Mesenteric fat pad (tissue), 1 donor: ENCODE data around the gene SOX8. TPM values are rescaled to one million over a fixed set of nuclear protein-coding genes. Genes with fewer than 3 reads are reported as not detected.
"Not testable (repeated sequence)": the region's sequence is repeated elsewhere in the genome, so short reads cannot be mapped to it uniquely, and the experiment has no call there.

ENCODE experiments used
- DNase-seq: peaks from one replicate; pipeline ENCODE4 v3.0.0-alpha.2; 2020; ENCODE audit warnings: low spot score
- long read RNA-seq: library from polyadenylated mRNA; unstranded; transcript quantifications from one replicate; pipeline ENCODE4 v2.0.0, GENCODE V29; 2020
- total RNA-seq: library from RNA; stranded (reverse); fragmentation: NEBNext Ultra II Directional; extraction: Animal tissue kit (Norgen Biotek cat#: 25700); gene quantifications from one replicate; pipeline ENCODE4 v1.2.1, GENCODE V29; 2021
- donor health status: DM: yes; HTN: yes; CAD: no.

SOX8 gene
- 1.3 TPM for total RNA-seq
- long read RNA-seq, partial matches to known transcripts: 6 of 6 reads
- long read RNA-seq, other reads (novel, unspliced or antisense): 0 of 6 reads

DNA sequence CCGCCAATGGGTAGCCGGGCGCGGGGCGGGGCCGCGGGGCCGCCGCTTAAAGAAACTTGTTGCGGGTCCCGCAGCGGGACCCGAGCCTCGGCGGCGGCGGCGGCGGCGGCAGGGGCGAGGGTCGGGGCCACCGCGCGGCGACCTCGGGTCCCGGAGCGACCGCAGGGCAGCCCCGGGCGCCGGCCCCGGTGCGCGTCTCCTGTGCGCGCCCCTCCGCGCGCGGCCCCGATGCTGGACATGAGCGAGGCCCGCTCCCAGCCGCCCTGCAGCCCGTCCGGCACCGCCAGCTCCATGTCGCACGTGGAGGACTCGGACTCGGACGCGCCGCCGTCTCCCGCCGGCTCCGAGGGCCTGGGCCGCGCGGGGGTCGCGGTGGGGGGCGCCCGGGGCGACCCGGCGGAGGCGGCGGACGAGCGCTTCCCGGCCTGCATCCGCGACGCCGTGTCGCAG lies at the start of gene SOX8:
Gene SOX8 (plus strand): TSS at position 76 of the 450 bp plus-strand sequence. CDS start 153 bp downstream, at position 229.
- no peak for DNase-seq

DNA sequence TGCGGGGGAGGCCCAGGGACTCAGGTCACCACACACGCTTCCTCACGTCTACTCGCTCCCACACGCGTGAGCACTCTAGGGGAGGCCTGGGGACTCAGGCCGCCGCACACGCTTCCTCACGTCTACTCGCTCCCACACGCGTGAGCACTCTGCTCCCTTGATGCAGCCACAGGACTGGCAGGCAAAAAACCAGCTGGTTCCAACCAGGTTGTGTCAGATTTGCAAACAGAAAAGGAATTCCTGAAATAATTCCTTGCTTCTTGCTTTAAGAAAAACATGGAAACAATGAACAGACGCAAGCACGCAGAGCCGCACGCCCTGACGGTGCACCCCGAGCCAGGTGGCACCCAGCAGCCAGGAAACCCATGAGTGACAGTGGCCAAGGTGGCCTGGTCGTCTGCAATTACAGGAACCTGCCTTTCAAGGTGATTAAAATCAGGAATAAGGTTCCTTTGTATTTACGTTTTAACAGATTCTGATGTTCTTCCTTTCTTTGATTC lies 48.7 kb upstream of the SOX8 start:
- no peak for DNase-seq

DNA sequence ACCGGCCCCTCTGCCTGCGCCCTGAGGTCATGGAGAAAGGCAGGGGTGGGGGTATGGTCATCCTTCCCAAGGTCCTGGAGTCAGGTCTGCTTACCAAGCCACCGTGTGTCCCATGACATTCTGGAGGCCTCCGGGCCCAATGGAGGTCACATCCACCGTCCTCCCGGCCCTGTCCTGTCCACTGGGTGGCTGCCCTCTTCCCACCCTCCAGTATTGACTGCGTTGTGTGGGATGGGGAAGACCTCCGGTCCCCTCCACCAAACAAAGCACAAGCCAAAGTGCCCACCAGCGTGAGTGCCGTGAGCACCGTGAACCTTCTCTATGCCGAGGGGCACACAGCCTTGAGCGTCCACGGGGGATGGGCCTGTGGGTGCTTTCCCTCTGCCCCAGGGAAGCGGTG lies 48.0 kb upstream of the SOX8 start:
- no peak for DNase-seq

DNA sequence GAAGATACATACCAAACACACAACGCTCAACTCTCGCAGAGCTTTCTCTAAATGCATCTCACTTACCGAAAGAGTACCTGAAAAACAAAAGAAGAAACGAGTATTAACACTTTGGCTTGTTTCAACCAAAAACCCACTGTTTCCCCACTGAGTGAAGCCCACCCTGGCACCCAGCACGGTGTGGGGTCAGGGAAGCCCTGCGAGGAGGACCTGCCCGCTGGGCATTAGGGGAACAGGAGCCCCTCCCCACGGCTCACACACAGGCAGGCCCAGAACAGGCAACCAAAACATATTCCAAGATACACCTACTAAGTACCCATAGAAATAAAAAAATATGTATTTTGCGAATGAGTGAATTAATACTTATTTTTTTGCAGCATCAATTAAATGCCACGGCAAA lies 47.4 kb upstream of the SOX8 start:
- no peak for DNase-seq

DNA sequence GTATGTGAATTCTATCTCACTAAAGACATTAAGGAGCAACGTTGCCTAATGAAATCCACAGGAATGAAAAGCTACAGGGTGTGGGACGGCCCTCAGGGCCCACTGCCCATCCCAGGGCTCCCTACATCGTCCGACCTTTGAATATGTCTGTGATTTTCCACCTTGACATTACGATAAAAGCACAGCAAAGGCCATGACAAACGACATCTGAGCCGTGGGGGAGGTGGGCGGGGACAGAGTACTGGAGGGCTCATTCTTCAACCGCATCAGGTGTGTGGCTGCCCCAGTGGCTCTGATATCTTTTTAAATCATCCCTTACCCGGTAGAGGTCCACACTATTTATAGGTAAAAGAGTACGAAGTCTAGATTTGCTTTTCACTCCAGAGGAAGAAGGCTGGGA lies 45.9 kb upstream of the SOX8 start:
- DNase-seq: no peak

DNA sequence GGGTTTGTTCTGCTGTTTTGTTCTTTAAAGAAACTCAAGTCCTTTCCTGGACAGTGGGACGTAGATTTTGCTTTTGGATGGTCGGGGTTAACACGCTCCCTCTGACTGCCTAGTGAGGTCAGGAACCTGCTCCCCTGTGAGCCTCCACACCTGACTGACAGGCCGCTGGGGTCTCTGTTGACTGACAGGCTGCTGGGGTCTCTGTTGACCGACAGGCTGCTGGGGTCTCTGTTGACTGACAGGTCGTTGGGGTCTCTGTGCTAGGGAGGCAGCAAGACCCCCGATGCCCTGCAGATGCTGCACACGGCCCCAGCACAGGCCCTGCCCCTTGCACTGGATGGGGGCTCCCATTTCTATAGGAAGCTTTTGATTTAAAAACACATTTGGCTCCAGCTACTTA lies 44.3 kb upstream of the SOX8 start:
- DNase-seq: no peak

DNA sequence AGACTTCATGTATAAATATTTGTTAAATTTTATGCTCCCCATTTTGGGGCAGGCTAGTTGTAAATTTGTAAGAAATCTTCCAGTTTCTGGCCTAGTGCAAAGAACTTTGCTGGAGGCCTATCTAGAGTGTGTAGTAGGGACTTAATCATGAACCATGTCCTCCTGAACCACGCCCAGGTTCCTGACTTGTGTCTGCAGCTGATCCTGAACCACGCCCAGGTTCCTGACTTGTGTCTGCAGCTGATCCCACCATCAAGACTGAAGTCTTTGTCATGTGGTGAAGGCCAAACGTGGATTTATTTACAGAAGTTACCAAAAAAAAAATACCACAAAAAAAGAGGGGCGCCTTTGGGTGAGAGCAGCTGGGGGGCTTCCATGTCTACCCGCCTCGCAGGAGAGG lies 43.8 kb upstream of the SOX8 start:
- DNase-seq: no peak

DNA sequence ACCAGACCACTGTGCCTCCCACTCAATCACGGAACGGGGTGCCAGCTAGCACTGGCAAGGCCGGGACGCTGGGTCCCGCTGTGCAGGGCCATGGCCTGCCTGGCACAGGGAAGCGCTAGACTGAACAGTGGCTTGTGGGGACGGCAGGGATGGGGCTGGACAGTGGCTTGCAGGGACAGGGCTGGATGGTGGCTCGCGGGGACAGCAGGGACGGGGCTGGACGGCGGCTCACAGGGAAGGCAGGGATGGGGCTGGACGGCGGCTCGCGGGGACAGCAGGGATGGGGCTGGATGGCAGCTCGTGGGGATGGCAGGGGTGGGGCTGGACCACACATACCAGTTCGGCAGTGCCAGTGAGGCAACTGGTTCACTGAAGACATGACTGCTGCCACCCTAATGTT lies 43.4 kb upstream of the SOX8 start:
- no peak for DNase-seq

DNA sequence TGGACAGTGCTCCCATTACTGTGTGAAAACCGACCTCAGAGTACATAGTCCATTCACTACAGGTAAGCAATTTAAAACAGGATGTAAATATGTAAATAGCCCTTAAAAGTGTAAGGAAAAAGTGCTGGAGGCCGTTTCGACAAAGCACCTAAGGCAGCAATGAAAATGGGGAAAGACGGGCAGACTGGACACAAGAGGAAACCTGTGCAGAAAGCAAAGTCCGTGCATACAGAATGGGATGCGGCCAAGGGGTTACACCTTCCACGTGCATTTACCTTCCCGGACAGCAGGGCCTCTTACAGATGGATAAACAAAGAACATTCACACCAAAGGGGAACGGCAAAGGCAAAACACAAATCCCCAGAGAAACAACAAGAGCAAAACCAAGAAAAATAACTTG lies 42.8 kb upstream of the SOX8 start:
- DNase-seq: no peak

DNA sequence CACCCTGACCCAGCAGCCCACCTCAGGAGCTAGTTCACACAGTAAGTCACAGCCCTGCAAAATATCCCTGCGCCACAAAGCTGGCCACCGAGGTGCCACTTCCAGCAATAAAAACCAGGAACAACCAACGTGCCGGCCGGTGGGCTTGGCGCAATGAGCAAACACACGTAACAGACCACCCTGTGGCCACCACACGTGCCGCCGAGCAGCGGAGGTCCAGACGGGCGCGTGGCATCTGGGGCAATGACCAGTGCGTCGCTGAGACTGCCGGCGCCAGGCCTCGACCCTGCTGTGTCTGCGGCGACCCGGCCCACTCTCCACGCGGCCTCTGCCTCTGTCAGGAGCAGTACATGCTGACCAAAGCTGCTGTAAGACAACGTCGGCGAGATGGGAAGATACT lies 42.3 kb upstream of the SOX8 start:
- no peak for DNase-seq

DNA sequence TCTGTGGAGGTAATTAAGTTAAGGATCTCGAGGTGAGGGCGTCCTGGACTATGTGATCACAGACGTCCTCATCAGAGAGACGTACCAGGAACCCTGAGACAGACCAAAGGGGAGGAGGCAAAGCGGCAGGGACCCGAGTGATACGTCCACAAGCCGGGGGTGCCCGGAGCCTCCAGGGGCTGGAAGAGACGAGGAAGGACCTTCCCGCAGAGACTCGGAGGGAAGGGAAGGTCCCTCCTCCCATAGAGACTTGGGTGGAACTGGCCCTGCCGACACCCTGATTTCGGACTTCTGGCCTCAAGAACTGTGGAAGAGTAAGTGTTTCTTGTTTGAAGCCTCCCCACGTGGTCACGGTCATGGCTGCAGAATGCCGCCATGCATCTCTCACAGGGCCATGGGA lies 41.6 kb upstream of the SOX8 start:
- no peak for DNase-seq

DNA sequence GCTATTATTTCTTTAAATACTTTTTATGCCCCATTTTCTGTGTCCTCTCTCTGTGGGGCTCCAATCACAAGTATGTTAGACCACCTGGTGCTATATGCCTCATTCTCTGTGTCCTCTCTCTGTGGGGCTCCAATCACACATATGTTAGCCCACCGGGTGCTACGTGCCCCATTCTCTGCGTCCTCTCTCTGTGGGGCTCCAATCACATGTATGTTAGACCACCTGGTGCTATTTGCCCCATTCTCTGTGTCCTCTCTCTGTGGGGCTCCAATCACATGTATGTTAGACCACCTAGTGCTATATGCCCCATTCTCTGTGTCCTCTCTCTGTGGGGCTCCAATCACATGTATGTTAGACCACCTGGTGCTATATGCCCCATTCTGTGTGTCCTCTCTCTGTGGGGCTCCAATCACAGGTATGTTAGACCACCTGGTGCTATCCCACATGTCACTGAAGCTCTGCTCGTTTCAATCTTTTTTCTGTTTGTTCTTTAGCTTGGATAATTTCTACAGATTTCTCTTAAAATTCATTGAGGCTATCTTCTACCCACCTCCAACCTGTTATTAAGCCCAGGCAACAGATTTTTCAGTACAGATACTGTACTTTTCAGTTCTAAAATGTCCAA lies 39.0 kb upstream of the SOX8 start:
- no peak for DNase-seq

DNA sequence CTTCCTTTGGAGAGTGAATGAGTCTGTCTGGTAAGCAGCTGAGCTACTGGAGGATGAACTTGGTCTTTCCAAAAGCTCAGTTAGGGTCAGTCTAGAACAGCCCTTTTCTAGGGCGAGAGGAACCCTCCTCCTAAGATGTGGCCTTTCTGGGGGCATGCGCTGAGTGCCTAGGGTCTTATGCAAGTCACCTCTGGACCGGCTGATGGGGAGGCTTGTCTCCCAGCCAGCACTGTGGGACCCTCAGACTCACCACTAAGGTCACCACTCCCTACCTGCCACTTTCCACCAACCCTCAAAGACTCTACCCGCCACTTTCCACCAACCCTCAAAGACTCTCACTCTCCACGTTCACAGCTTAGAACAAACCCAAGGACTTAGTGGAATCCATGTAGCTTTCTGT lies 37.6 kb upstream of the SOX8 start:
- DNase-seq: no peak

DNA sequence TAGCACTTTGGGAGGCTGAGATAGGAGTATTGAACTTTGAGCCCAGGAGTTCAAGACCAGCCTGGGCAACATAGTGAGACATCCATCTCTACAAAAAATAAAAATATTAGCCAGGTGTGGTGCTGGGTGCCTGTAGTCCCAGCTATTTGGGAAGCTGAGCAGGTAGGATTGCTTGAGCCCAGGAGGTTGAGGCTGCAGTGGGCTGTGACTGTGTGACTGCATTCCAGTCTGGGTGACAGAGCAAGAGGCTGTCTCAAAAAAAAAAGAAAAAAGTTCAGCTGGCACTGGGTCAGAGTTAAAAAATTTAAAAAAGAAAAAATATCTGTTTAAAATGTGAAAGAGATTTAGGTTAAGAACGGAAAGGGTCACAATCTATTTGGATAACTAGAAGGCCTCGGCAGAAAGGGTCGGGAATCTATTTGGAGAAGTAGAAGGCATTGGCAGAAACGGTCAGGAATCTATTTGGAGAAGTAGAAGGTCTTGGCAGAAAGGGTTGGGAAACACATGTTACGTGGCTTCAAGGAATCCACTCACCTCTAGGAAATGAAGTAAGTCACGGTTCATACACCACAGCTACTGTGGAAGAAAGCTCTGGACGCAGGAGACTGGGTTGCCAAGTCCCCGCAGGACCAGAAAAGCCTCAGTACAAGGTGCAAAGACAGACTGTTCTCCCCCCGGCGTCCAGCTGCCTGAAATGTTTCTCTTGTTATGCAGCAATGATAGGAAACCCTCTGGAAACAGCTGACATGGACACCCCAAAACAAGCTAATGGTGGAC lies 36.1 kb upstream of the SOX8 start:
- DNase-seq: no peak

DNA sequence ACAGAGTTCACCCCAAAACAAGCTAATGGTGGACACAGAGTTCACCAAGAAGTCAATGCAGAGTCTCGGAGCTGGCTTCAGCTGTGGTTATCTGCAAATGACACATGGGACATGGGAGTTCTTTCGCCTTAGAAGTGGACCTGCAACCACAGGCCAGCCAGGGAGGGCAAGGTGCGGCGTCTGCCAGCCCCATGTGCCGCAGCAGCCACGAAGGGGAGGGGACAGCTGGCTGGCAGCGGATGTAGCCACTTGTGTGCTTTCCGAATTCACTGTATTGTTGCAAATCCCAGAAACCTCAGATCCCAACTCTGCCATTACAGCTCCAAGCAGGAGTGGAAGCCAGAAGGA lies 35.5 kb upstream of the SOX8 start:
- DNase-seq: no peak

DNA sequence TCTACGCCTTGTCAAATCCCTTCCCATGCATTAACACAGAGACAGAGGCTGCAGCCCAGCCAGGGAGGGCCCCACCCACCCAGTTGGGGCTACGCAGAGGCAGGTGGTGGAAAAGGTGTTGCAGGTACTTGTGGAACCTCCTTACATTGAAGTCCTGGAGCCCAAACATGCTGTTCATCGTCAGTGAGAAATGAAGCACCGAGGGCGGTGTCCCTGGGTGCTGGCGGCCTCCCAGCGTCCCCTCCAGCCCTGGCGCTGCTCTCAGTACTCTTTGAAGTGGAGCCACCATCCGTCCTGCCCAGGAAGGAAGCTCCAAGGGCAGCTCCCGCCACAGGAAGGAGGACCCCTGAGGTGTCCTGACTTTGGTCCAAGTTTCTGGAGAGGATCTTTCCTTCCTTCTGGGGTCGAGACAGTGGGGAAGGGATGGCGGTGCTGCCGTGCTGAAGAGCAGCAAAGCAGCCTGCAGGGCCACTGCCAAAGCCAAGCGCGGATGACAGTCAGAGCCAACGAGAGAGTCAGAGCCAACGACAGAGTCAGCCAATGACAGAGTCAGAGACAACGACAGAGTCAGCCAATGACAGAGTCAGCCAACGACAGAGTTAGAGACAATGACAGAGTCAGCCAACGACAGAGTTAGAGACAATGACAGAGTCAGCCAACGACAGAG lies 34.2 kb upstream of the SOX8 start:
- DNase-seq: no peak

DNA sequence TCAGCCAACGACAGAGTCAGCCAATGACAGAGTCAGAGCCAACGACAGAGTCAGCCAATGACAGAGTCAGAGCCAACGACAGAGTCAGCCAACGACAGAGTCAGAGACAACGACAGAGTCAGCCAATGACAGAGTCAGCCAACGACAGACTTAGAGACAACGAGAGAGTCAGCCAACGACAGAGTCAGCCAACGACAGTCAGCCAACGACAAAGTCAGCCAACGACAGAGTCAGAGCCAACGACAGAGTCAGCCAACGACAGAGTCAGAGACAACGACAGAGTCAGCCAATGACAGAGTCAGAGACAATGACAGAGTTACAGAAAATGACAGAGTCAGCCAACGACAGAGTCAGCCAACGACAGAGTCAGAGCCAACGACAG lies 33.7 kb upstream of the SOX8 start:
- DNase-seq: not testable (repeated sequence)

DNA sequence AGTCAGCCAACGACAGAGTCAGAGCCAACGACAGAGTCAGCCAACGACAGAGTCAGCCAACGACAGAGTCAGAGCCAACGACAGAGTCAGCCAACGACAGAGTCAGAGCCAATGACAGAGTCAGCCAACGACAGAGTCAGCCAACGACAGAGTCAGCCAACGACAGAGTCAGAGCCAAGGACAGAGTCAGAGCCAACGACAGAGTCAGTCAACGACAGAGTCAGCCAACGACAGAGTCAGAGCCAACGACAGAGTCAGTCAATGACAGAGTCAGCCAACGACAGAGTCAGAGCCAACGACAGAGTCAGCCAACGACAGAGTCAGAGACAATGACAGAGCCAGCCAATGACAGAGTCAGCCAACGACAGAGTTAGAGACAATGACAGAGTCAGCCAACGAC lies 32.8 kb upstream of the SOX8 start:
- DNase-seq: not testable (repeated sequence)

DNA sequence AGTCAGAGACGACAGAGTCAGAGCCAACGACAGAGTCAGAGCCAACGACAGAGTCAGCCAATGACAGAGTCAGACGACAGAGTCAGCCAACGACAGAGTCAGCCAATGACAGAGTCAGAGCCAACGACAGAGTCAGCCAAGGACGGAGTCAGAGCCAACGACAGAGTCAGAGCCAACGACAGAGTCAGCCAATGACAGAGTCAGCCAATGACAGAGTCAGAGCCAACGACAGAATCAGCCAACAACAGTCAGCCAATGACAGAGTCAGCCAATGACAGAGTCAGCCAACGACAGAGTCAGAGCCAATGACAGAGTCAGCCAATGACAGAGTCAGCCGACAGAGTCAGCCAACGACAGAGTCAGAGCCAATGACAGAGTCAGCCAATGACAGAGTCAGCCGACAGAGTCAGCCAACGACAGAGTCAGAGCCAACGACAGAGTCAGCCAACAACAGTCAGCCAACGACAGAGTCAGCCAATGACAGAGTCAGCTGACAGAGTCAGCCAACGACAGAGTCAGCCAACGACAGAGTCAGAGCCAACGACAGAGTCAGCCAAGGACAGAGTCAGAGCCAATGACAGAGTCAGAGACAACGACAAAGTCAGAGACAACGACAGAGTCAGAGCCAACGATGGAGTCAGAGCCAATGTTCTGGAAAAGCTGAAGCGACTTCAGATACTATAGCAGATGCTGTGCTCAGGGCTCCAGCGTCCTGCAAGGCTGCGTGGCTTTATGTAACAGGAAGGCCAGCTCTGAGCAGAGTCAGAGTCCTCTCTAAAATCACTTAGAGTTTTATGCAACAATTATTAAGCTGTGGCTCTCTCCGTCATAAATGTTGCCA lies 30.6 kb upstream of the SOX8 start:
- not testable (repeated sequence) for DNase-seq

DNA sequence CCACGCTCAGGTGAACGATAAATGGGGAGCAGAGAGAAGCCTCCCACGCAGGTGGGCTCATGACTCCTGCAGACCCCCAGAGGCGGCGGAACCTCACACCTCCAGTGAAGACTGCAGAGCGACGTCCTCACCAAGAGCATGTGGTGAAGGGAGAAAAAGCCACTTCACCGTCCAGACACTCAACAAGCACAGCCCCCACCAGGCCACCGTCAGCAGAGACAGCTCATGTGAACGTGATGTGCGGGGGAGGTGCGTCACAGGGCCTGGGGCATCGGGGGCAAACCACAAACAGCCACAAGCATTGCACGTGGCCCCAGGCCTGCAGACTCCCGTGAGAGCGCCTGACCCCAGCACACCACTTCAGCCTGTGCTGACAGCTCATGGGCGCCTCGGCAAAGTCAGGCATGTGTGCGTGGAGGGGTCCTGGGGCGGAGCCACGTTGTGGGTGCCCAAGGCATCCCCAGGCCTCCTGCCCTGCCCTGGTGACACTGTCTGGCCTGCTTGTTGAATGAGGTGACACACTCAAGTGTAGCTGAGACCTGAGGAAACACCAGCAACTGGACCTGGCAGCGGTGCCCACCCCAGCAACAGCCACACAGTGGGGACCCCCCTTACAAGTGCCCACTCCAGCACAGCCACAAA lies 29.8 kb upstream of the SOX8 start:
- no peak for DNase-seq

DNA sequence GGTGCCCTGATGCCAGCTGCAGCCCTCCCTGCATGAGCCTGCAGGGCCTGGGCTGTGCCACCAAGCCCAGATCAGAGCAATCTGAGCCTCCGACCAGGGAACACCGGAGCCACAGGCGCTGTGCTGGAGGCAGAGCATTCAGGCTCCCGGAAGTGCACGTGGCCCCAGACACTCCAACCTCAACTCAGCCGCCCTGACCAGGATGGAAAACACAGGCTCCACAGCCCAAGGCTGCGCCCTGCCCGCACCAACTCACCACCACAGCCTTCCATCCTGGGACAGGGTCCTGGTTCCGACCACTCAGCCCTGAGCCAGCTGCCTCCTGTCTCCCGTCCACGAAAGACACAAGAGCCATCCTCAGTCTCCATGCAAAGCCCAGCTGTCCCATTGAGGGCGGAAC lies 29.2 kb upstream of the SOX8 start:
- DNase-seq: no peak
